WERI-Rb-1 (cell line): Measurements from ENCODE around the gene CACNA1H.
A peak's percentile ranks its signal among the peaks of the same experiment; 100 is the strongest.

Experiments
- DNase-seq: peaks from one replicate; pipeline ENCODE4 v3.0.0-alpha.2; 2020
- H3K27ac ChIP-seq: fragments of 250-450 bp; sonication (Bioruptor Pico); 2 replicates; pipeline ENCODE4 v1.5.1; 2020; ENCODE audit warnings: mild to moderate bottlenecking, moderate library complexity
- H3K27me3 ChIP-seq: fragments of 250-450 bp; sonication (Bioruptor Pico); 2 replicates; pipeline ENCODE4 v1.5.1; 2021; ENCODE audit warnings: mild to moderate bottlenecking, low read depth, moderate library complexity; ENCODE audit not compliant: insufficient read depth, severe bottlenecking
- H3K36me3 ChIP-seq: fragments of 250-450 bp; sonication (Bioruptor Pico); 2 replicates; pipeline ENCODE4 v1.5.1; 2020; ENCODE audit warnings: mild to moderate bottlenecking, moderate library complexity
- H3K4me3 ChIP-seq: 2 replicates; pipeline ENCODE4 v1.5.1; 2011; ENCODE audit warnings: low read depth, mild to moderate bottlenecking, control low read depth, low read length
- H3K9me3 ChIP-seq: fragments of 250-450 bp; sonication (Bioruptor Pico); 2 replicates; pipeline ENCODE4 v1.5.1; 2021; ENCODE audit warnings: mild to moderate bottlenecking, moderate library complexity; ENCODE audit not compliant: severe bottlenecking
- TF ChIP-seq, protein P1 (sequence below): IDR thresholded peaks from 2 replicates; pipeline ENCODE4 v1.5.1; 2011; ENCODE audit warnings: low read depth, mild to moderate bottlenecking, control low read depth, inconsistent platforms, low read length

The CACNA1H gene

DNA sequence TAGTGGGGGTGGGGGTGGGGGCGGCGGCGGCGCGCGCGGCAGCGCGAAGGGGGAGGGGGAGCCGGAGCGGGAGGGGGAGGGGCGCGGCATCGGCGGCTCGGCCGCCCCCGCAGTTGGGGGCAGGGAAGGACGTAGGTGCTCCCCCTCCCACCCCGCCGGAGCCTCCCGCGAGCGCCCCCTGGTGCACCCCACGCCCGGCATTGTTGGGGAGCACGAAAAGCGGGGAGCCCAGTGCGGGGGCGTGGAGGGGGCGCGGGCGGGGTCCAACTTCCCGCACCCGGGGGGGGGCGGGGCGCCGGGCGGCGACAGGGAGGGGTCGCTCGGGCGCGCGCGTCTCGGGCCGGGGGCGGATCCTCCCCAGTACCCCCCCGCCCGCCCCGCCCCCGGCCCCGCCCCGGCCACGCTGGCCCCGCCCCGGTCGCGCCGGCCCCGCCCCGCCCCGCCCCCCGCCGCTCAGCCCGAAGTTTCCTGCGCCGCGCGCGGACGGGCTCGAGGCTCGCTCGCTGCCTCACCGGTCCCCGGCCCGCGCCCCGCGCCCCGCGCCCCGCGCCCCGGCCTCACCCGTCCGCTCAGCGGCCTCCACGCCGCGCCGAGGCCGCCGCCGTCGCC, at the start of gene CACNA1H:
TSS of gene CACNA1H (plus strand) at position 456 of the 609 bp plus-strand sequence. CDS start 632 bp downstream, outside the sequence.
- Histone ChIP-seq H3K4me3 (peak within 1 kb of the TSS; percentile 50), H3K27ac (peak within 1 kb of the TSS; percentile 72), H3K27me3 (no peaks in the 10 kb centered on the region), H3K9me3 (peaks cover 2% of the 10 kb centered on the region), H3K36me3 (peaks cover 25% of the 10 kb centered on the region)
- peak; percentile 61 for DNase-seq
- TF ChIP-seq, protein P1, sequence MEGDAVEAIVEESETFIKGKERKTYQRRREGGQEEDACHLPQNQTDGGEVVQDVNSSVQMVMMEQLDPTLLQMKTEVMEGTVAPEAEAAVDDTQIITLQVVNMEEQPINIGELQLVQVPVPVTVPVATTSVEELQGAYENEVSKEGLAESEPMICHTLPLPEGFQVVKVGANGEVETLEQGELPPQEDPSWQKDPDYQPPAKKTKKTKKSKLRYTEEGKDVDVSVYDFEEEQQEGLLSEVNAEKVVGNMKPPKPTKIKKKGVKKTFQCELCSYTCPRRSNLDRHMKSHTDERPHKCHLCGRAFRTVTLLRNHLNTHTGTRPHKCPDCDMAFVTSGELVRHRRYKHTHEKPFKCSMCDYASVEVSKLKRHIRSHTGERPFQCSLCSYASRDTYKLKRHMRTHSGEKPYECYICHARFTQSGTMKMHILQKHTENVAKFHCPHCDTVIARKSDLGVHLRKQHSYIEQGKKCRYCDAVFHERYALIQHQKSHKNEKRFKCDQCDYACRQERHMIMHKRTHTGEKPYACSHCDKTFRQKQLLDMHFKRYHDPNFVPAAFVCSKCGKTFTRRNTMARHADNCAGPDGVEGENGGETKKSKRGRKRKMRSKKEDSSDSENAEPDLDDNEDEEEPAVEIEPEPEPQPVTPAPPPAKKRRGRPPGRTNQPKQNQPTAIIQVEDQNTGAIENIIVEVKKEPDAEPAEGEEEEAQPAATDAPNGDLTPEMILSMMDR, result 0 out of 2 replicates have a peak, but pooled peaks have one; percentile 23

DNA sequence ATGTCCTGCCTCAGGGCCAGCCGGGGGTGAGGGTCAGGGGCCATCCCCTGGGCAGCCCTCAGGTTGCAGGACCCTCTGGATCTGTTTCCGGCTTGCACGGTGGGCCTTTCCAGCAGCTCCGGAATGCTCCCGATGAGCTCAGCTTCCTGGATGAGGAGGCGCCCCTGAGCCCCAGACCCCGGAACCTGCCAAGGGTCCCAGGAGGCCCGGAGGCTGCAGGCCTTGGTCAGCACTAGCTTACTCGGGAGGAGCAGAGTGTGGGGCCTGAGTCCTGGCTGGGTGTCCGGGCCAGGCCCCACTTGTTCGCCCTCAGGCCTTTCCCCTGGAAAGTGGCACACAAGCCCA, 49.3 kb upstream of the CACNA1H start:
- Histone ChIP-seq H3K27me3 (no peaks in the 10 kb centered on the region), H3K4me3 (no peak overlapping the region), H3K27ac (no peak overlapping the region), H3K9me3 (no peaks in the 10 kb centered on the region), H3K36me3 (no peaks in the 10 kb centered on the region)
- DNase-seq, result no peak
- TF ChIP-seq, protein P1, result no peak

DNA sequence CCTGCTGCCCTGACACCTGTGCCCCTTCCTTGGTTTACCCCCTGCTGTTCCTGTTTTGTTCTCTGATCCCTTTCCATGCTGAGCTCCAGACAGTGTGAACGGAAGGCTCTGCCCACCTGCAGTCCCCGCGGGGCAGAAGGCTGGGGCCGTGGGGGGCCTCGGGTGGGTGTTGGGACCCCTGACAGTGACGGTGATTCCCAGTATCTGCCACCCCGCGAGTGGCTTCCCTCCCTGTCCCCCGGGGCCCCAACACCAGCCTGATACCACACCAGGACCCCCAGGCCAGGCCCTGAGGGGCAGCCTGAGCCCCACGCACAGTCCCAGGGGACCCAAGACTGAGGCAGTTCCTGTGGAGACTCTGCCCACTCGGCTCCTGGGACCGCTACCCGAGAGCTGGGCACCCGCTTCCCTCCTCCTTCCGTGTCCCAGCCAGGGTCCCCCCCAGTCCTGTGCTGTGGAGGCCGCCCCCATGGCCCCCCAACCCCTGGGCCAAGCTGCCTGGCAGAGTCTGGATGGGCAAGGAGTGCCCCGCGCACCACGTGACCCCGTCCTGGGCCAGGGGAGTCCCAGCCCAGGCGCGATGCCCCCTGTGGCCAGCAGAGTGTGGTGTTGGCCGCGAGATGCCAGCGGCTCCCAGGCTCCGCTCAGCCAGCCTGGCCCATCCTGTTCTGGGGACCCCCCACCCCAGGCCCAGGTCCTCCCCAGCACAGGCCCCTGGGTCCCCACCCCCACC, 46.9 kb upstream of the CACNA1H start:
- H3K4me3 ChIP-seq, result no peak overlapping the region
- H3K27me3 ChIP-seq, result no peaks in the 10 kb centered on the region
- DNase-seq, result peak; percentile 78
- H3K36me3 ChIP-seq, result no peaks in the 10 kb centered on the region
- TF ChIP-seq, protein P1, result peak; percentile 98
- H3K9me3 ChIP-seq, result no peaks in the 10 kb centered on the region
- H3K27ac ChIP-seq, result no peak overlapping the region

DNA sequence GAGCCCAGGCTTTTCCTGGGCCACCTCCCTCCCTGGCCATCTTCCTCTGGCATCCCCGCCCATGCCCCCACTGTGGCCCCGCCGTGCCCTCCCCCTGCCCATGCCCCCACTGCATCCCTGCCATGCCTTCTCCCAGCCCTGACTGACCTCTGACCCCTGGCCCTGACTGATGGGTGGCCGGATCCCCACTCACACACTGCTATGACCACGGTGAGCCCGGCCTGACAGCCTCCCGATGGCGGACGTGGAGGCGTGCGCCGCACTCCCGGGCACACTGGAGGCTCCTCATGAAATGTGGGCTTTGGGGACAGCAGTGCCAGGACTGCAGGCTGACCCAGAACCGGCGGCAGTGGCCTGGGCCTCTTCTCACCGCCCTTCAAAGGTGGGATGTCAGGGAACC, 46.2 kb upstream of the CACNA1H start:
- TF ChIP-seq, protein P1, result no peak
- Histone ChIP-seq H3K27ac (no peak overlapping the region), H3K4me3 (no peak overlapping the region), H3K27me3 (no peaks in the 10 kb centered on the region), H3K36me3 (no peaks in the 10 kb centered on the region), H3K9me3 (no peaks in the 10 kb centered on the region)
- DNase-seq, result no peak

DNA sequence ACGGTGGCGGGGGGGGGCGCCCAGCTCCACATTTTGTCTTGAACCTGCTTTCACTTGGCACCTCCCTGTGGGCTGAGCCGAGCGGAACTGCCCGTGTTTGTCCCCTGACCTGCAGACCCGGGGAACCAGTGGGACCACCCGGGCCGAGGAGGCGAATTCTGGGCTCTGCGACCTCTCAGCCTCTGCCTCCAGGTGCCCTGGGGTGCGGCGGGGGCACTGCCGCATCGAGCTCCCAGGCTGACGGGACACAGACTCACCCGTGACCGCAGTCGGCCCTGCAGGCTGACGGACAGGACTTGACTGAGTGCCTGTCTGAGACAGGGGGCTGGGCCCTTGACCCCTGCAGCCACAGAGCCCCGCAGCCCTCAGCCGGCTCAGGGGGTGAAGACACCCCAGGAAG, 45.8 kb upstream of the CACNA1H start:
- H3K27ac ChIP-seq, result peak overlapping the region; percentile 84
- no peak for DNase-seq
- TF ChIP-seq, protein P1, result no peak
- no peaks in the 10 kb centered on the region for H3K9me3 ChIP-seq
- no peaks in the 10 kb centered on the region for H3K27me3 ChIP-seq
- no peaks in the 10 kb centered on the region for H3K36me3 ChIP-seq
- no peak overlapping the region for H3K4me3 ChIP-seq
